ENCODE measurements around the gene DBP.
"Not testable (repeated sequence)": the region's sequence is repeated elsewhere in the genome, so short reads cannot be mapped to it uniquely, and the experiment has no call there.

Gene DBP

DNA sequence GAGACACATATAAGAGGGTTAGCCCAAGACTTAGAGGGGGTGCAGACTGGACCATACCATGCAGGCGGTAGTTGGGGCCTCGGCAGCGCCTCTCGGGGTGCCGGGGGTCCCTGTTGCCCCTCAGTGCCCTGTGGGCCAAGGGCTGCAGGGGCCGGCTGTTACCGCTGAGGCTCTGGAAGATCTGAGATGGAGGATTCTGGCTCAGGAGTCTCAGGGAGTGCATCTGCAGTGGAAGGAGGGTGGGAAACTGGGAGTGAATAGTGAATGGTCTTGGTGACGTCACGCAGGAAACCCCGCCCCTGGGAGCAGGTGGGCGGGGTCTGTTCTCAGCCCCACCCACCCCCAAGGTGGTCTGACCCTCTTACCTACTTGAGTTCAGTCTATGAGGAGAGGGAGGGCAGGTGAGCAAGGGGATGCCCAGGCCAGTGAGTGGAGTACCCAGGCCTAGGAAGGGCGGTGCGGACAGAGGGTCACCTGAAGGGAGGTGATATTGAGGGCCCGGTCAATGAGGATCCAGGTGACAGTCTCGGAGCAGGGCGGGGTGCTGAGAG is 1.7 kb upstream of the DBP start:
- no peak for DNase-seq

DNA sequence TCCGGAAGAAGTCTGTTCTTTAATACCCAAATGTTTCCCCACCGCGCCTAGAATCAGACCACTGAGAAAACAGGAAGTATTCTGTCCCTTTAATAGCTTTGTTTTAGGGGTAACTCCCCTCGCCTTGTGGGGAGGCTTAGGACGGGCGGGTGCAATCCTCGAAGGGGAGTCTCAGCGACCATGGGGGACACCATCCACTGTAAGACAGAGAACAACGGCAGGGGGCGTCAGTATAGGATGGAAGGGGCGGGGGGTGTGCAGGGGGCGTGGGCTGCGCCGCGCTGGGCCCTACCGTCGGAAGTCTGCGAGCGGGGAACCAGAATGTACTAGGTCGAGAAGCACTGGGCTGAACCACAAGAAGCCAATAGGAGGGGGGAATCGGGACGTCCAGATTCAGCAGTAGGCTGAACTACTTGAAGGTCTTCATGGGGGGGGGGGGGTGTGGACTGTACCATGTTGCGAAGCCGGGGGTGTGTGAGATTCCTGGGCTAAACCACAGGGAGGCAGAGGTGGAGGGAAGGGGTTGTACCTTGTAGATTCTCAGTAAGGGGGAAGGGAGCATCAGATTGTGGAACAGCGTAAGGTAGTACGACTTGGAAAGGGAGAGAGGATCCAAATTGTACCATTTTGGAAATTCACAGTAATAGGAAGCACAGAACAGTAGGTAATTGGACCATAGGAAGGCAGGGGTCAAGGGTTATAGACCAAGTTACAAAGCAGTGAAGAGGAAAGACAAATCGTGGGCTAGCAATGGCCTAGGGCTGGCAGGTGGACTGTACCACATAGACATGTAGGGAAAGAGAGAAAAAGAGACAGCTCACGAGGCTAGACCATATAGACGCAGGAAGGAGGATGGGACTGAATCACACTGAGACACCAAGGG is 1.0 kb upstream of the DBP start:
- peak; percentile 90 for DNase-seq

DNA sequence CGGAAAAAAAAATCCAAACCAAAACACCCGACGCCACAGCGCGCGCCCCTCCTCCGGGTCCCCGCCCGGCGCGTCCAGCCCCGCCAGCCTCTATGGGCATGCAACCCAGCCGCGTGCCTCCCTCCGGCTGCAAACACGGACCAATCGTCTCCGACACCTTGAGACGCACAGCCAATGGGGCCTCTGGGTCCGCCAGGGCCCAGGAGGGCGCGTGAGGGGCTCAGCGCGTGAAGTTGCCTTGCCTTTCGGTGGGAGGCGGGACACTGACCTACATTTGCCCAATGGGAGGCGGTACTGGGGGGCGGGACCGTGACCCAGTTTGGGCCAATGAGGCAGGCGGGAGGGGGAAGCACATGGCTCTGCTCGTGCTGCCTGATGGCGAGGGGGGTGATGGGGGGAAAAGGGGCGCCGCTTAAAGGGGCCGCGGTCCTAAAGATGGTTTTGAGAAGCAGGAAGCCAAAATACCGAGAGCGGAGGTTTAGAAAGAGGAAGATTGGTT is 319 bp upstream of the DBP start:
- peak; percentile 88 for DNase-seq

DNA sequence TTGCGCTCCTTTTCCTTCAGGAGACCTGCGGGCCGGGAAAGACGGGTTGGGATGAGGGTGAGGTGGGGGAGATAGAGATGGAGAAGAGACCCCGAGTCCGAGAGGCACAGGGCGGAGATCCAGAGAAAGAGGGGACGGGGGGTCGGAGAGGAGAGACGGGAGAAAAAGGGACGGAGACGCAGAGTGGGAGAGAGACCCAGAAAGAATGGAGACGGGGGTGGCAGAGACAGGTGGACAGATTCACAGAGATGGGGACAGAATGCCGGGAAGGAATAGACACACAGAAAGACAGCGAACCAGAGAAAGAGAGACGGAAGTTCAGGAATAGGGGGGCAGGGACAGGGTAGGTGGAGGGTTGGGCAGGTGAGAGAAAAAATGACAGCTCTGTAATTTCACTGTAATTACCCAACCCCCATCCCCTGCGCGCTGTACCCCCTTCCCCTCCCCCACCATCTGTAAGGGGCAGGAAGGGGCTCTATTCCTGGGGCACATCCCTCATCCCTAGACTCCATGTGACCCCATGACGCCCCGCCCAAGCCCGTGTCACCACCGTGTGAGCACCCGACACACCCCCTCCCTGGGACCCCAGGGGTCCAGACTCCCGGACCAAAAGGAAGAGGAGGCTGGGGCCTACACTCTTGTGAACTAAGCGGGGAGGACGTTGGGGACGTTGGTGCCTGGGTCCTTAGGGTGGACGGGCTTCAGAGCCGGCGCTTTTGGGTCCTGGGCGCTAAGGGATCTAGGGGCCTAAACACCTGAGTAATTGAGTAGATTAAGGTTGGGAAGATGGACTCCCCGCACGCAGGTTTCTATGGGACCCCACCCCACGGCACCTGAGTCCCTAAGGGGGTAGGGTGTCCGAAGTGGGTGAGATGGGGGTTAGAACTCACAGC is 967 bp downstream of the DBP start:
- no peak for DNase-seq

DNA sequence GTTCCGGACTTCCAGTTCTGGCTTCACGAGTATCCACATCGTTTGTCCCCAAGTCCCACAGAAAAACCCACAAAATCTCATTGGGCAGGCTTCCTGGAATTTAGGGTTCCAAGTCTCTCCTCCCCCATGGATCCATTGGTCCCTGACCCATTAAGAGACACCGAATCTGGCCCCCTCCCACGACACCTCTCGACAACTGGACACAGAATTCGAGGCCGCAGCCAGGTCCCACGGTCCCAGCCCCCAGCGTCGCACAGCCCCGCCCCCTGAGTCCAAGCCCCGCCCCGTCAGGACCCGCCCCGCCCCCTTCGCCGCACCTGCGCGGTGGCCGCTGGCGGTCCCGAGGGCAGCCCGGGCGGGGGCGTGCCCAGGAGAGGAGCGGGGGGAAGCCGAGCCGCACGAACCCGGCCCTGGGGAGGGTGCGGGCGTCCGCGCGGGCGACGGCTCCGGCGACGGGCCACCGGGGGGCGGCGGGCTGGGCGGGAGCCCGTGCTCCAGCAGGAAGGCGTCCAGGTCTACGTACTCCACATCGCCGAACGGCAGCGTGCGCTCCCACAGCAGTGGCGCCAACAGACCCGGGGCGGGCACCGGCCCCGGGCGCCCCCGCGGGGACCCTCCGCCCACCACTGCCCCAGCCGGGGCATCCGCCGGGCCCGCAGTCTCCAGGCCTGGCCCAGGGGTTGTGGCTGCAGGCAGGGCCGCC is 1.8 kb downstream of the DBP start:
- DNase-seq = no peak

DNA sequence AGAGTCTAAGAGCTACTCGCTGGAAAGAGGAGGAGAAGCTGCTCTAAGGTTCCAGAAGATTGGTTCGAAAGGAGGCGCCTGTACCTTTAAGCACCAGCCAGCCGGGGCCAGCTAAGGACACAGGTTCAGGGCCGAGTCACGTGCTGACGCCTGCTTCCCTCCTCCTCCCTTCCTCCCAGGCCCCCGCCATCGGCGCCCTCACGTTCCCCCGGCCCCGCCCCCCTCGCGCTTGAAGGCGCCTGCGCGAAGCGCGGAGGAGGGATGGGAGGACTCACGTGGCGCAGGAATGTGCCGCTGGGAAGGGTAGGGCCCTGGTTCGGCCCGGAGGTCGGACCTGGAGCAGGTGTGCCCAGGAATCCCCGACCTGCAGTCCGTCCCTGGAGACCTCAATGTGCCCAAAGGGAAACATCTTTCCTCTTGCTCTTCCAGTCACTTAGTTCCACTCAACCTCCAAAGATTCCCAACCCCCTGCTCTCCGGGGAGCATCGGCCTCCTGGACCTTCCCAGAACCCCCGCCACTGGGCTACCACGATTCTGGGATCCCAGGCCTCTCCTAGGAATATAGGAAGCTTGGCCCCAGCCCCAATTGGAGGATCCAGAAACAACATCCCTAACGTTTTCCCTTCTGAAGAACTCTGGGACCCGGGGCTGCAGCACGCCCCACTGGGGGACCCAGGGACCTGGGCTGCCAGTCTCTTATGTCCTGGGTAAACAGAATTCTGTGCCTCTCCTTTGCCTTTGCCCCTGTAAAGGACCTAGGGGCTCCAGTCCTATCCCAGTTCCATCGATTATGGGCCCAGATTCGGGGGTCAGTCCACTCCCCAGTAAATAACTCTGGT is 2.5 kb downstream of the DBP start:
- DNase-seq = peak; percentile 92

DNA sequence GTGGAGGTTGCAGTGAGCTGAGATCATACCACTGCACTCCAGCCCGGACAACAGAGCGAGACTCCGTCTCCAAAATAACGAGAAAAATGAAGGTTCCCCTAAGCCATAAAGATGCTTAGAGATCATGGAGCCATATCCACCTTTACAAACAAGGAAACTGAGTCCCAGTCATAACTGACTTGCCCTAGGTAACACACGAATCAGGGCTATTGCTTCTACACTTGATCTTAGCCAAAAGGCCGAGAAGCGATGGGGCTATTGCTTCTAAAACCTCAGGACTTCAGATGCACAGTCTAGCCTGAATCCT is 3.2 kb downstream of the DBP start:
- DNase-seq = no peak

DNA sequence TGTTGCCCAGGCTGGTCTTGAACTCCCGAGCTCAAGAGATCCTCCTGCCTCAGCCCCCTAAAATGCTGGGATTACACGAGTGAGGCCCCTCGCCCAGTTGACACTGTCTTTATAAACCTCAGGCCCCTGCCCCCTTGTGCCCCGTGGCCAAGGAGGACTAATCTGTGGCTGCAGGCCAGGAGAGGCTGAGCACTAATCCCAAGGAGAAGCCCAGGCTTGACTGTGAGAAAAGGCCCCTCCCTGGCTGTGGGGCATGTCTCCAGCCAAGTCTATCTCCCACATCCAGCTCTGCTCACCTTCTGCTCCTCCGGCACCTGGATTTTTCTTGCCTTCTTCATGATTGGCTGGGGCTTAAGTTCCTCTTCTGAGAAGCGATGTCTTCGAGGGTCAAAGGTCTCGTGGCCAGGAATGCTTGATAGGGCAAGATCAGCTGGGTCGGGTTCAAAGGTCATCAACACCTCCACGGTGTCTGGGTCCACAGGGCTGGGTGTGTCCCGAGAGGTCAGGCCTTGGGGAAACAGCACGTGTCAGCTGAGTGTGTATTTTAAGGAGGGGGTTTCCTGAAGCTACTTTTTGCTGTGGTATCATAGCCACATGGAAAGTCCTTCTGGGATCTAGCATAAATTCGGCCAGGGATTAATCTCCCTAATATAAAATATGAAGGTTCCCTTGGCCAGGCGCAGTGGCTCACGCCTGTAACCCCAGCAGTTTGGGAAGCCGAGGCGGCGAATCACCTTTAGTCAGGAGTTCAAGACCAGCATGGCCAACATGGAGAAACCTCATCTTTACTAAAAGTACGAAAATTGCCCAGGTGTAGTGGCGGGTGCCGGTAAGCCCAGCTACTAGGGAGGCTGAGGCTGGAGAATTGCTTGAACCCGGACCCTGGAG is 3.8 kb downstream of the DBP start:
- DNase-seq = no peak

DNA sequence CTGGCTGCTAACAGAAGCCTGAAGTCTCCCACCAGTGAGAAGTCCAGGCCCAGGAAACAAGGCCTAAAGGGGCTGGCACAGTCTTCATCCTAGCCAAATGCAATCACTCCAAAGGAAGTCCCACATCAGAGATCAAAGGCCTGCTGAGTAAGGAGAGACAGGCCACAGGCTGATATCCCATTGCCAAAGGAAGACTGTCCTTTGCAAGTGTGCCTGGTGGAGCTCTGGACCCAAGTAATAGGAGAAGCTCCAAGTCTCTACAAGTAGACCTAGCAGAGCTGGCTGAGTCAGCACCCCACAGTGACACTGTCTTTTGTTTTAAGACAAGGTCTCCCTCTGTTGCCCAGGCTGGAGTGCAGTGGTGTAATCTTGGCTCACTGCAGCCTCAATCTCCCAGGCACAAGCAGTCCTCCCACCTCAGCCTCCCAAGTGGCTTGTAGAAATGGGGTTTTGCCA is 4.5 kb downstream of the DBP start:
- no peak for DNase-seq

DNA sequence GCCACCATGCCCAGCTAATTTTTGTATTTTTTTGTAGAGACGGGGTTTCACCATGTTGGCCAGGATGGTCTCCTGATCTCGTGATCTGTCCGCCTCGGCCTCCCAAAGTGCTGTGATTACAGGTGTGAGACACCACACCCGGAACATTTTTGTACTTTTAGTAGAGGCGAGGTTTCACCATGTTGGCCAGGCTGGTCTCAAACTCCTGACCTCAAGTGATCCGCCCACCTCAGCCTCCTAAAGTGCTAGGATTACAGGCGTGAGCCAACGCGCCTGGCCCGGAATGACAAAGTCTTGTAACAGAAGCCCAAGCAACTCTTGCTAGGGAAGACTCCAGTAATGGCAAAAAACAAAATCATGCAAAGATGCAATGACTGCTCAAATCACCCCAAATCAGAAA is 4.9 kb downstream of the DBP start:
- not testable (repeated sequence) for DNase-seq

DNA sequence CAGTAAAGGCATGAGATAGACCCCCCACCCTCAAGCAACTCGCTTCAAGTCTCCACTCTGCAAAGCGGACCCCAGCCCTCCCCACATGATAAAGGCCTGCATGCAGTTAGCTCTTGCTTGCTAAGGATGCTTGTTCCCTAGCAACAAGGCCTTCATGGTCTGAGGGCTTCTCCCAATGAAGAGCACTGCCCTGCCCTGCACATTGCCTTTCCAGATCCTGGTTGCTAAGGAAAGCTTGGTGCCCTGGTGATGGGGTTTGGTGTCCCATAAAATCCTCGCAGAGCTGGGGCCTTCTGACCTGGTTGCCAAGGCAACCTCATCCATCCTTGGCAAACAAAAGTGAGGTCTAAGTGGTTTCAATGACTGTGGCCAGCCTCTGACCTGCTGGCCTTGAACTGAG is 6.0 kb downstream of the DBP start:
- no peak for DNase-seq

DNA sequence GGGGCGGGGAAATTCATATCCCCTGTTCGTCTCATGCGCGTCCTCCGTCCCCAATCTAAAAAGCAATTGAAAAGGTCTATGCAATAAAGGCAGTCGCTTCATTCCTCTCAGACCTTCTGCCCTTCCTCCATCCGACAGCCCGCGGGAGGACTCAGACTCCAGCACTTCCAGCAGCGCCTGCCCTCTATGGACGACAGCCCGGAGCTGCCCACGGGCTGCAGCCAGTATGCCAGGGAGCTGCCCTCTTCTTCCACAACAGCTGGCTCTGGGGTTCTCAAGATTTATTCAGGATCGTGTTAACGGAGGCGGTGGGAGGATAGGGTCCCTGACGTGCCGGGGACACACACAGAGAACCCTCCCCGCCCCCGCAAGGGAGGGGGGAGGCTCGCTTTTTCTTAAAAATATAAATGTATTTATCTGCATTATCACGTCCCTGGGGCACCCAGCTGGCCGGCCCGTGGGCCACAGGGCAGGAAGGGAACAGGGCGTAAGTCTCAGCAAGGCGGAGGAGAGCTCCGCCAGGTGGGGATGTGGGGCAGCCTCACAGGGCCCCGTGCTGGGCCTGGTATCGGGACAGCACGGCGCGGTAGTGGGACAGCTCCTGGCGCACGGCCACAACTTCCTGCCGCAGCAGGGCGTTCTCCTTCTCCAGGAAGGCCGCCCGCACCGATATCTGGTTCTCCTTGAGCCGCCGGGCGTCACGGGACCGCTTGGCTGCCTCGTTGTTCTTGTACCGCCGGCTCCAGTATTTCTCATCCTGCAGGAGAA is 6.7 kb downstream of the DBP start:
- no peak for DNase-seq

DNA sequence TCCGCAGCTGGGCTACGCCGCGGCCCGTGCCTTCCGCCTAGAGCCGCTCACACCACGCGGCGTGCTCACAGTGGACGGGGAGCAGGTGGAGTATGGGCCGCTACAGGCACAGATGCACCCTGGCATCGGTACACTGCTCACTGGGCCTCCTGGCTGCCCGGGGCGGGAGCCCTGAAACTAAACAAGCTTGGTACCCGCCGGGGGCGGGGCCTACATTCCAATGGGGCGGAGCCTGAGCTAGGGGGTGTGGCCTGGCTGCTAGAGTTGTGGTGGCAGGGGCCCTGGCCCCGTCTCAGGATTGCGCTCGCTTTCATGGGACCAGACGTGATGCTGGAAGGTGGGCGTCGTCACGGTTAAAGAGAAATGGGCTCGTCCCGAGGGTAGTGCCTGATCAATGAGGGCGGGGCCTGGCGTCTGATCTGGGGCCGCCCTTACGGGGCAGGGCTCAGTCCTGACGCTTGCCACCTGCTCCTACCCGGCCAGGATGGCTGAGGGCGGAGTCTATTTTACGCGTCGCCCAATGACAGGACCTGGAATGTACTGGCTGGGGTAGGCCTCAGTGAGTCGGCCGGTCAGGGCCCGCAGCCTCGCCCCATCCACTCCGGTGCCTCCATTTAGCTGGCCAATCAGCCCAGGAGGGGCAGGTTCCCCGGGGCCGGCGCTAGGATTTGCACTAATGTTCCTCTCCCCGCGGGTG is 7.4 kb downstream of the DBP start:
- no peak for DNase-seq

DNA sequence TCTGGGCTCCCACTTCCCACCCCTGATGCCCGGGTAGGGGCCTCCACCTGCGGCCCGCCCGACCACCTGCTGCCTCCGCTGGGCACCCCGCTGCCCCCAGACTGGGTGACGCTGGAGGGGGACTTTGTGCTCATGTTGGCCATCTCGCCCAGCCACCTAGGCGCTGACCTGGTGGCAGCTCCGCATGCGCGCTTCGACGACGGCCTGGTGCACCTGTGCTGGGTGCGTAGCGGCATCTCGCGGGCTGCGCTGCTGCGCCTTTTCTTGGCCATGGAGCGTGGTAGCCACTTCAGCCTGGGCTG is 7.9 kb downstream of the DBP start:
- DNase-seq = no peak

DNA sequence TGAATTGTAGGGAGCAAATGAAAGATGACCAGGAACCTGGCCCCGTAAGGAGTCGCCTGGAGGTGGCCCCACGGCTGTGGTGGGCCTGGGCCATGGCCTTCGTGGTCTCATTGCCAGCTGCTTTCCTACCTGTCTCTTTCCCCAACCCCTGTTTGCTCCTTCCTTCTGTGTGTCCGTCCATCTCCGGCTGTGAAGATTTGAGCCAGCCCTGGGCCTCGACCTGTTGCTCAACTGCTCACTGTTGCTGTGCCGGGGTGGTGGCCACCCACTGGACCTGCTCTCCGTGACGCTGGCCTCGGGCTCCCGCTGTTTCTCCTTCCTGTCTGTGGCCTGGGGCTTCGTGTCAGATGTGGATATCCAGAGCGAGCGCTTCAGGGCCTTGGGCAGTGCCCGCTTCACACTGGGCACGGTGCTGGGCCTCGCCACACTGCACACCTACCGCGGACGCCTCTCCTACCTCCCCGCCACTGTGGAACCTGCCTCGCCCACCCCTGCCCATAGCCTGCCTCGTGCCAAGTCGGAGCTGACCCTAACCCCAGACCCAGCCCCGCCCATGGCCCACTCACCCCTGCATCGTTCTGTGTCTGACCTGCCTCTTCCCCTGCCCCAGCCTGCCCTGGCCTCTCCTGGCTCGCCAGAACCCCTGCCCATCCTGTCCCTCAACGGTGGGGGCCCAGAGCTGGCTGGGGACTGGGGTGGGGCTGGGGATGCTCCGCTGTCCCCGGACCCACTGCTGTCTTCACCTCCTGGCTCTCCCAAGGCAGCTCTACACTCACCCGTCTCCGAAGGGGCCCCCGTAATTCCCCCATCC is 8.5 kb downstream of the DBP start:
- DNase-seq = no peak

DNA sequence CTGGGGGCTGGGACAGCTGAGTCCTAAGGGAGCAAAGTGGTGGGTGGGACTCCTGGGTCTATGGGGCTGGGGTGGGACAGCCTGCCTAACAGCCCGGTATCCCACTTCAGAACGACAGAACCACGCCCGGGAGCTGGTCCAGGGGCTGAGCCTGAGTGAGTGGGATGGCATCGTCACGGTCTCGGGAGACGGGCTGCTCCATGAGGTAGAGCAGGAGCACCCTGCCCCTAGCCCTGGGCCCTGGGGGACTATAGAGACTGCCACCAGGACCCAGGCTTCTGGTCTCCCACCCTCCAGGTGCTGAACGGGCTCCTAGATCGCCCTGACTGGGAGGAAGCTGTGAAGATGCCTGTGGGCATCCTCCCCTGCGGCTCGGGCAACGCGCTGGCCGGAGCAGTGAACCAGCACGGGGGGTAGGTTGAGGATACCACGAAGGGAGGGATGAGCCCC is 9.3 kb downstream of the DBP start:
- no peak for DNase-seq

DNA sequence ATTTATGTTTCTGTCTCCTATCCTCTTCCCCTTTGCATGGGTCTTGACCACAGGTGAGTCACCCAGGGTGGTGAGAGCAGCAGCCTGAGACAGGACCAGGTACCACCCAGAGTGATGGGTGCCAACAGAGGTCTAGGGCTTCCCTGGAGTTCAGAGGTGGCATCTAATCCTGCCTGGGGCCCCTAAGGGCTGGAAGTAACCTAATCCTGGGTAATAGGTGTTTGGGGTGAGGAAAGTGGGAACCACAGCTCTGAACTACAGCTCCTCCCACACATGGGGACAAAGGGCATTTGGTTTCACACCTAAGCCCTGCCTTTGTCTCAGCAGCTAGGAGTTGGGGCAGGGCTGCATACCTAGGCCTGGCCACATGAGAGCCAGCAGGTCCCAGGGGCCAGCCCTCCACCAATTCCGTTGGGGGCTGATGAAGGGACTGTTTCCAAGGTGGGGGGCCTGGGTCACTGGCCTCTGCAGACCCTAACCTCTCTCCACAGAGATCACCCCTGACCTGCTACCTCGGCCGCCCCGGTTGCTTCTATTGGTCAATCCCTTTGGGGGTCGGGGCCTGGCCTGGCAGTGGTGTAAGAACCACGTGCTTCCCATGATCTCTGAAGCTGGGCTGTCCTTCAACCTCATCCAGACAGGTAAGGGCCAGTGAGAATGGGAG is 9.8 kb downstream of the DBP start:
- no peak for DNase-seq

DNA sequence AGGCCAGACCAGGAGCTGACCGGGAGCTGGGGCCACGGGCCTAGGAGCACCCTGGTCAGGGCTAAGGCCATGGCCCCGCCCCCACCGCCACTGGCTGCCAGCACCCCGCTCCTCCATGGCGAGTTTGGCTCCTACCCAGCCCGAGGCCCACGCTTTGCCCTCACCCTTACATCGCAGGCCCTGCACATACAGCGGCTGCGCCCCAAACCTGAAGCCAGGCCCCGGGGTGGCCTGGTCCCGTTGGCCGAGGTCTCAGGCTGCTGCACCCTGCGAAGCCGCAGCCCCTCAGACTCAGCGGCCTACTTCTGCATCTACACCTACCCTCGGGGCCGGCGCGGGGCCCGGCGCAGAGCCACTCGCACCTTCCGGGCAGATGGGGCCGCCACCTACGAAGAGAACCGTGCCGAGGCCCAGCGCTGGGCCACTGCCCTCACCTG is 11.3 kb downstream of the DBP start:
- DNase-seq = no peak

All from NCI-H2029 treated with DMSO at 0.1 percent for 48 hours (cell line).